Heart right ventricle (tissue), 16 donors: Measurements from ENCODE around the gene CLN3. TPM values are rescaled to one million over a fixed set of nuclear protein-coding genes. Genes with fewer than 3 reads are reported as not detected.

Source experiments
- ATAC-seq, 8 donors: fragments of 200-7000 bp; cut with Tn5 transposase; one replicate each; pipeline ENCODE4 v1.9.1; 2020; ENCODE audit warnings: mild to moderate bottlenecking in 8 of 8, moderate library complexity in 8 of 8, moderate number of reproducible peaks in 1 of 8
- DNase-seq, 2 donors: peaks; one replicate each; pipeline ENCODE4 v3.0.0-alpha.2; 2020
- H3K27ac ChIP-seq, 10 donors: fragments of 200-600 bp; sonication (generic) in 2 of 10; one replicate each; pipeline versions ENCODE4 v1.5.0 to v1.8.0; 2020 to 2022; ENCODE audit warnings: mild to moderate bottlenecking in 3 of 10
- H3K27me3 ChIP-seq, 7 donors: fragments of 200-600 bp; one replicate each; pipeline ENCODE4 v1.8.0; 2021 to 2022; ENCODE audit warnings: mild to moderate bottlenecking in 2 of 7
- H3K36me3 ChIP-seq, 9 donors: fragments of 200-600 bp; sonication (generic) in 1 of 9; one replicate each; pipeline versions ENCODE4 v1.5.0 to v1.8.0; 2020 to 2022; ENCODE audit warnings: mild to moderate bottlenecking in 2 of 9
- H3K4me1 ChIP-seq, 9 donors: fragments of 200-600 bp; sonication (generic) in 1 of 9; one replicate each; pipeline versions ENCODE4 v1.5.0 to v1.8.0; 2020 to 2022; ENCODE audit warnings: mild to moderate bottlenecking in 4 of 9
- H3K4me3 ChIP-seq, 10 donors: fragments of 200-600 bp; sonication (generic) in 2 of 10; one replicate each; pipeline versions ENCODE4 v1.5.0 to v1.8.0; 2020 to 2022; ENCODE audit warnings: mild to moderate bottlenecking in 7 of 10, moderate library complexity in 2 of 10
- H3K9me3 ChIP-seq, 11 donors: fragments of 200-600 bp in 10 of 11; sonication (generic) in 2 of 11; one replicate each; pipeline versions ENCODE4 v1.5.0 to v1.8.0; 2013 to 2022; ENCODE audit warnings: mild to moderate bottlenecking in 2 of 11, control low read depth in 1 of 11, moderate library complexity in 1 of 11
- CTCF ChIP-seq, 9 donors: fragments of 200-600 bp; sonication (generic) in 2 of 9; IDR thresholded peaks; one replicate each; pipeline versions ENCODE4 v1.5.0 to v1.8.0; 2021 to 2022; ENCODE audit warnings: antibody characterized with exemption in 9 of 9, mild to moderate bottlenecking in 5 of 9, moderate library complexity in 1 of 9
- WGBS, 2 donors: extraction: QIAGEN DNeasy Blood & Tissue Kit; methylation state at CpG; one replicate each; pipeline ENCODE4 v1.1.7; 2013; ENCODE audit warnings: inconsistent platforms in 1 of 2; 5-methylcytosine and 5-hydroxymethylcytosine counted together
- intact Hi-C, 10 donors: fragments of 100-400 bp; cut with DNase I; formaldehyde crosslinking; loops; one replicate each; pipeline versions ENCODE4 v1.11.1 to v1.14.2; 2022
- polyA plus RNA-seq, 2 donors: library from polyadenylated mRNA; stranded (reverse); fragments of 200-250 nt; gene quantifications; one replicate each; pipeline ENCODE4 v1.2.3, GENCODE V29; 2013
- total RNA-seq, 10 donors: library from RNA; stranded (reverse); fragmentation: NEBNext Ultra II Directional in 3 of 10; extraction: Animal tissue kit (Norgen Biotek cat#: 25700) in 3 of 10; gene quantifications; one replicate each; pipeline versions ENCODE4 v1.2.1 to v1.2.4, GENCODE V29; 2021 to 2023
- donor health status: Arrhythmogenic right ventricular cardiomyopathy.
- donor health status: ischemic (EF 13 %, LVEDD 7.1; RV severe dilation, severe dysfunction).
- donor health status: healthy with polysubstance abuse.
- donor health status: DM: no; HTN: yes; CAD: no.
- donor health status: DM: no; HTN: no; CAD: no.
- donor health status: ischemic (EF 25% LVEDD 6.9; RV normal size, moderate dysfunction).
- donor health status: ischemic (EF 25% LVEDD 5.7; RV mildly dilated, moderate dysfunction).
- donor health status: healthy.
- donor health status: DM: yes; HTN: yes; CAD: no.
- donor health status: Ischemic cardiomyopathy.
- donor health status: ischemic (EF 35%, LVEDD 5.7; RV mildly dilated, moderate dysfunction).
- donor health status: nonischemic (EF 11% LVEDD 7.7; RV severe dilation, severe dysfunction).
- donor health status: DM: yes; HTN: yes; CAD: no.
- donor health status: PGD.
- donor health status: ischemic (EF 29% LVEDD 5.4; RV normal size, mild dysfunction).
- donor health status: nonischemic (EF 23%, LVEDD 6.1; RV moderate dilation, normal function).

CLN3 gene
- total and polyA plus RNA-seq, 12 donors, result 6.5 to 21.2 (median 10.8) TPM

- intact Hi-C loops, result loop anchor here in 4 of 10 donors (5.0 kb wide), 3 partner anchors 41 to 79 kb away; partner anchors contain the start of genes APOBR (in 2 of the 4) and CLN3 (in 2 of the 4)
- DNase-seq (no peak), ATAC-seq (peak in 1 of 8 donors; percentile 12)
- WGBS, 2 donors, result 83 to 86% methylated on average over 13 of the region's 13 CpGs
- Histone ChIP-seq H3K9me3 (peaks cover 0 to 5% (median 0%) of the 10 kb centered on the region in 11 donors), H3K4me1 (peaks cover 3 to 62% (median 22%) of the 10 kb centered on the region in 9 donors), H3K27me3 (no peaks in the 10 kb centered on the region), H3K27ac (peak overlapping the region; percentile 86 to 97 (median 90)), H3K36me3 (peaks cover 0 to 33% (median 0%) of the 10 kb centered on the region in 9 donors), H3K4me3 (peak overlapping the region; percentile 34 to 67 (median 52))
- no peak for TF ChIP-seq CTCF (IDR thresholded peaks at IDR 0.05)
Observed at GRCh38 chr16:28537964-28538732, 46.3 kb upstream of the CLN3 start.

GRCh38 chr16:28537076-28537475 lies 45.2 kb upstream of the CLN3 start:
- intact Hi-C loops, result loop anchor here in 4 of 10 donors (5.0 kb wide), 3 partner anchors 40 to 80 kb away; partner anchors contain the start of genes APOBR (in 2 of the 4) and CLN3 (in 2 of the 4)

GRCh38 chr16:28534542-28535373 lies 42.9 kb upstream of the CLN3 start:
- intact Hi-C loops, result loop anchor here in 4 of 10 donors (5.0 kb wide), 3 partner anchors 37 to 83 kb away; partner anchors contain the start of genes APOBR (in 2 of the 4) and CLN3 (in 2 of the 4)
- 65 to 71% methylated on average over 5 of the region's 5 CpGs for WGBS, 2 donors
- H3K27me3 ChIP-seq, result no peaks in the 10 kb centered on the region
- peak overlapping the region in 2 of 10 donors; percentile 50 to 75 for H3K27ac ChIP-seq
- peaks cover 0 to 5% (median 0%) of the 10 kb centered on the region in 11 donors for H3K9me3 ChIP-seq
- H3K4me1 ChIP-seq, result peaks cover 3 to 71% (median 27%) of the 10 kb centered on the region in 9 donors
- ATAC-seq (peak in 1 of 8 donors; percentile 25), DNase-seq (no peak)
- TF ChIP-seq CTCF (IDR thresholded peaks at IDR 0.05), result no peak
- H3K36me3 ChIP-seq, result peaks cover 0 to 33% (median 0%) of the 10 kb centered on the region in 9 donors
- H3K4me3 ChIP-seq, result no peak overlapping the region

More at GRCh38 chr16:28537076-28537475, 45.2 kb upstream of the CLN3 start:
- H3K27me3 ChIP-seq, result no peaks in the 10 kb centered on the region
- peaks cover 0 to 33% (median 0%) of the 10 kb centered on the region in 9 donors for H3K36me3 ChIP-seq
- peak overlapping the region in 3 of 10 donors; percentile 13 to 96 (median 90) for H3K27ac ChIP-seq
- no peak for TF ChIP-seq CTCF (IDR thresholded peaks at IDR 0.05)
- H3K9me3 ChIP-seq, result peaks cover 0 to 5% (median 0%) of the 10 kb centered on the region in 11 donors
- DNase-seq, result no peak
- 85 to 88% methylated on average over 6 of the region's 6 CpGs for WGBS, 2 donors
- ATAC-seq, result no peak
- H3K4me3 ChIP-seq, result peak overlapping the region in 9 of 10 donors; percentile 39 to 67 (median 55)
- H3K4me1 ChIP-seq, result peaks cover 3 to 66% (median 27%) of the 10 kb centered on the region in 9 donors
